Right ventricle myocardium superior (tissue), 1 donor: ENCODE results near the gene PXDC1. TPM values are rescaled to one million over a fixed set of nuclear protein-coding genes. Genes with fewer than 3 reads are reported as not detected.

Experiments
- ATAC-seq: fragments of 200-7000 bp; cut with Tn5 transposase; one replicate; pipeline ENCODE4 v1.9.1; 2020; ENCODE audit warnings: mild to moderate bottlenecking; ENCODE audit not compliant: poor library complexity
- DNase-seq: peaks from one replicate; pipeline ENCODE4 v3.0.0-alpha.2; 2020
- intact Hi-C: fragments of 100-400 bp; cut with DNase I; formaldehyde crosslinking; loops from one replicate; pipeline ENCODE4 v1.11.2; 2022
- total RNA-seq: library from RNA; stranded (reverse); fragmentation: NEBNext Ultra II Directional; extraction: Animal tissue kit (Norgen Biotek cat#: 25700); gene quantifications from one replicate; pipeline ENCODE4 v1.2.1, GENCODE V29; 2021
- donor health status: DM: no; HTN: yes; CAD: no; lungs with severe emphysema.

PXDC1 gene
- total RNA-seq, 1 donor from 2014 or later, result 24.3 TPM

DNA sequence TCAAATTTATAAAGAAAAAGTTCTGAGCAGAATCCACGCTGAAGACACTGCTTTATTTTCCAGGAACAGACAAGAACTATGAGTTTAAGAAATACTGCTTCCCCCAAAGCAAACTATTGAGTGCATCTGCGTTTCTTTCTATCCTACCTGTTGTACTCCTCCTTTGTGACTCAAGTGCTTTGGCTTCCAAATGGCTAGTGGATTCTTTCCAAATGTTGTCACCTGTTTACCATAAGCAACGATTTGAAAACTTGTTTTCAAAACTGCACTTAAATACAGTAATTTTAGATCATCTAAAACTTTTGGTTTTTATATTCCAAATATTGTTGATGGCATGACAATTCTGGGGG, 9.5 kb downstream of the PXDC1 start:
- no peak for ATAC-seq
- intact Hi-C loops, result loop anchor here (2.0 to 5.0 kb wide), 2 partner anchors 191 to 250 kb away; no protein-coding TSS in a partner anchor
- DNase-seq, result no peak

- DNase-seq (no peak), ATAC-seq (no peak)
- intact Hi-C loops, result loop anchor here (5.0 kb wide), 1 partner anchor 251 kb away; no protein-coding TSS in a partner anchor
These were observed 10.0 kb downstream of the PXDC1 start for GRCh38 chr6:3741477-3741871.

GRCh38 chr6:3740551-3741476, 10.7 kb downstream of the PXDC1 start:
- DNase-seq (no peak), ATAC-seq (no peak)
- intact Hi-C loops, result loop anchor here (5.0 kb wide), 1 partner anchor 251 kb away; no protein-coding TSS in a partner anchor

DNA sequence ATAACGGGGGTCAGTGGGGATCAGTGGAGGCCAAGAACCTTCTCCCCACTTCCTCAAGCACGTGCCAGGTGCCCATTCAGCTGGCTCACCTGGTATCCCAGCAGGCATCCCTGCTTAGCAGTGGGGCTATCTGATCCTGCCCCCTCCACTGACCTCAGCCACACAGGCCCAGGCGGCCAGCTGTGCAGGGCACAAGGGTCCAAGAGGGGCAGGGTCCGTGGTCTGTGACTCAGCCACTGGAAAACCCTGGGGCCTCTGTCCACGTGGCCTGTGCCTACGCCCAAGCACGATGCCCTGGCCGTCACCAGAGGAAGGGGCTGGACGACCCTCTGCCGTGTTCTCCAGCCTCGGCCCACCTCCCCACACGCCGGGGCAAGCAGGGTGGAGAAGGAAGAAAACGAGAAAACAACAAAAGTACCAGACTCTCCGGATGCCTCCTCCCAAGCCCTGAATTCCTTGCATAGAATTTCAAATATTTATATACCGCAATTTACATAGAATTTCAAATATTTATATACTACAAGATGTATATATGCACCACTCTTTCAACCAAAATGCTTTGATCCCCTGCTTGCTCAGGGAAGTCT, 12.1 kb downstream of the PXDC1 start:
- intact Hi-C loops, result loop anchor here (10.0 kb wide), 1 partner anchor 615 kb away; no protein-coding TSS in a partner anchor
- no peak for DNase-seq

DNA sequence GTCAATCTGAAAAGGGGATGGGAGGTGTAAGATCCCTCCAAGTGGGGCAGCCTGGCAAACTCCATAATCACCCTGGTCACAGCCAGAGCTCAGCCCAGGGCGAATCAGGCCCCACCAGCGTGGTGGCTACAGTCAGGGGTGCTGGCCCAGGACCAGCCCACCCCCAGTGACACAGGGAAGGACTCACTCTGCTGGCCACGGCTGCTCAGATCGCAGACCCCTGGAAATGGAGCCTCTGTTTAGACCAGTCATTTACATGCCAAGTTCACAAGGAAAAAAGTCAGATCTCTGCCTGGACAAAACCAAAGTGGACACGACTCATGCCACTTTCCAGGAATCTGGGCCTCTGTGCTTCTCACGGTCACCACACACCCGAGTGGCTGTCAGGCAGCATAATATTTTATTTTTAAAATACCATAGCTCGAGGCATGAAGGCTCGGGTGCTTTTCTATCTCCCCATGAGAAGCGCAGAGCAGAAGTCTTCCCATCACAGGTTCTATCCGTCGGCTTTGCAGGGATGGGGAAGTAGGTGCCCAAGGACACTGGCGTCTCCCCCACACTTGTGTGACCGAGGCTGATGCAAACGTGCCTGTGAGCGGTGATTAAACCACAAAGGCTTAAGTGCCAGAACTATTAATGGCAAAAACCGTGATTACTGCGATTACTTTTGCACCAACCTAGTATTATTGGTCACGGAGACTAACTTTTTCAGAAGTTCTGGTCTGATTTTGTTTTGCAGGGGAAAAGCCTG, 13.0 kb downstream of the PXDC1 start:
- intact Hi-C loops, result loop anchor here (10.0 kb wide), 1 partner anchor 614 kb away; no protein-coding TSS in a partner anchor

More for the DNA sequence above, 12.1 kb downstream of the PXDC1 start:
- no peak for ATAC-seq

DNA sequence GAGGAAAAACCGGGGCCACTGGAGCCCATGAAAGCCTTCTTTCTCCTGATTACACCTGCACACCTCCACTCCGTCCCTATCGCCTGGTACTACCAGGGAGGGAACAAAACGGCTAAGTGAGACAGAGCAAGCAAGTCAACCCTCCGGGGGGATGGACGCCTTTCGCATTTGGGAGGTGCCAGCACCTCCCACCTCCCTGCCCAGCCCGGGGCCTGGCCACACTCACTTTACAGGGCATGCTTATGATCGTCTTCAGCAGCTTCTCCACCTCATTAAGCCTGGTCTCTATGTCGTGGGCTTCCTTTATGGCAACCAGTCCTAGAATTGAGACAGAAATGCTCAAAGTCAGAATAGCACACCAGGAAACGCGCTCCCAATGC, 13.7 kb downstream of the PXDC1 start:
- intact Hi-C loops, result loop anchor here (10.0 kb wide), 1 partner anchor 613 kb away; no protein-coding TSS in a partner anchor
- no peak for DNase-seq
- ATAC-seq, result no peak

More for the DNA sequence above, 13.0 kb downstream of the PXDC1 start:
- no peak for ATAC-seq
- DNase-seq, result no peak

DNA sequence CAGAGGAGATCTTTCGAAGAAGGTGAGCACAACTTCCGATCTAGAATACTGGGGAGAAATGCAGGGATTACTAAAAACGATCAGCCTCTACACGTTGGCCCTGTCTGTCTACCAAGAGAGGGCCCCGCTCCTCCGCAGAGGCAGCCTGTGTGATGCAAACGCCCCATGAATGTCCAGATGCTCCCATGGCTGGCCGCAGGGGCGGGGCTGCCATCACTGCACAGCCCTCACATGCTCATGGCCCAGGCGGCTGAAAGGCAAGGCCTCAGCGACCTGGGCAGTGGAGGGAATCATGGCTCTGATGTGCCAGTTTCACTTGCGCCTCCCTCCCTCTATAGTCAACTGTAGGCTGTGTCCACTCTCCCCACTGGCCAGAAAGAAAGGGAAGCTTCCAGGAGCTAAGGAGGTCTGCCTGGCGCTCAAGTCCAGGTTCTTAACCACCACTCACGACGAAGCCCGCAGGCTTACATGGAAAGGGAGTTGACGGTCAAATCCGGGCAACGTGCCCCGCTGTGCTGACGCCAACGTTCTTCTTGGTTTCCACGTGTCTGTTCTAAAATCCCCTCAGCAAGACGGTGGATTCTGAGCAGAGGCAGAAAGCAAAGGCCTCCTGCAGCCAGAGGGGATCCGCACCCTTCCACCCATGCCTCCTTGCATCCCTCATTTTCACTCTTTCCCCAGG, 14.2 kb downstream of the PXDC1 start:
- DNase-seq (peak; percentile 72), ATAC-seq (no peak)
- intact Hi-C loops, result loop anchor here (10.0 kb wide), 1 partner anchor 612 kb away; no protein-coding TSS in a partner anchor

DNA sequence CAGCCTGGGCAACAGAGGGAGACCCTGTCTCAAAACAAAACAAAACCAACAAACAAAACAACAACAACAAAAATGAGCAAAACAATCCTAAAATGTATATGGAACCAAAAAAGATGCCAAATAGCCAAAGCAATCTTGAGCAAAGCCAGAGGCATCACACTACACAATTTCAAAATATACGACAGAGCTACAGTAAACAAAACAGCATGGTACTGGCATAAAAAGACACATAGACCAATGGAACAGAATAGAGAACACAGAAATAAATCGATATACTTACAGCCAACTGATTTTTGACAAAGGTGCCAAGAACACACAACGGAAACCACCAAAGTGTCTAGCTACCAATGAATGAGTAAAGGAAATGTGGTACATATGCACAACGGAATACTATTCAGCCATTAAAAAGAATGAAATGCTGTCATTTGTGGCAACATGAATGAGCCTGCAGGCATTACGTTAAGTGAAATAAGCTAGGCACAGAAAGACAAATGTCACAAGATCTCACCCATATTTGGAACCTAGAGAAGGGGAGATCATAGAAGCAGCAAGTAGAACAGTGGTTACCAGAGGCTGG, 16.4 kb downstream of the PXDC1 start:
- intact Hi-C loops, result loop anchor here (10.0 kb wide), 1 partner anchor 610 kb away; no protein-coding TSS in a partner anchor
- DNase-seq (no peak), ATAC-seq (no peak)

GRCh38 chr6:3734023-3734422, 17.5 kb downstream of the PXDC1 start:
- ATAC-seq (no peak), DNase-seq (no peak)
- intact Hi-C loops, result loop anchor here (10.0 kb wide), 1 partner anchor 609 kb away; no protein-coding TSS in a partner anchor

GRCh38 chr6:3733321-3733925, 18.1 kb downstream of the PXDC1 start:
- intact Hi-C loops, result loop anchor here (2.0 to 10.0 kb wide), 2 partner anchors 455 to 609 kb away; no protein-coding TSS in a partner anchor
- ATAC-seq, result no peak
- DNase-seq, result no peak

- DNase-seq (peak; percentile 78), ATAC-seq (peak; percentile 83)
- intact Hi-C loops, result loop anchor here (2.0 to 10.0 kb wide), 2 partner anchors 454 to 608 kb away; no protein-coding TSS in a partner anchor
These were observed 19.0 kb downstream of the PXDC1 start for GRCh38 chr6:3732345-3733141.

DNA sequence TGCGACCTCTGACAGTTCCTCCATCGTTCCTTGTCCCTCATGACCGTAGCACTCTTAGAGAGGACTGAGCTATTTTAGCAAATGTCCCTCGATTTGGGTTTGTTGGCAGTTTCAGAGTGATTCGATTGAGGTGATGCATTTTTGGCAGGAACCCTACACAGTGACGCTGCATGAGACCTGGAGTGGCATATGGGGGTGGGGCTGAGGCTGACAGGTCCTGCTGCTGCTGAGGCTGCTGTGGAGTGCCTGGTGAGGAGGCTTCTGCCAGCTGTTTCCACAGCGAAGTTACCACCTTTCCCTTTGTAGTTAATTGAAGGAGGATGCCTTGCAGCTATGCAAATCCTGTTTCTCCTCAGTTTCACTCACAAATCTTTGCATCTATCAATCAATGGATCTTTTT, 19.8 kb downstream of the PXDC1 start:
- ATAC-seq, result no peak
- intact Hi-C loops, result loop anchor here (2.0 to 10.0 kb wide), 2 partner anchors 453 to 607 kb away; no protein-coding TSS in a partner anchor
- no peak for DNase-seq

GRCh38 chr6:3729603-3730344, 21.7 kb downstream of the PXDC1 start:
- intact Hi-C loops, result loop anchor here (10.0 kb wide), 1 partner anchor 605 kb away; no protein-coding TSS in a partner anchor
- no peak for ATAC-seq
- DNase-seq, result no peak

- DNase-seq, result no peak
- no peak for ATAC-seq
- intact Hi-C loops, result no loop called here
These were observed 23.9 kb downstream of the PXDC1 start for GRCh38 chr6:3727593-3728108.

GRCh38 chr6:3727036-3727435, 24.5 kb downstream of the PXDC1 start:
- intact Hi-C loops, result no loop called here
- DNase-seq (no peak), ATAC-seq (no peak)

- no peak for ATAC-seq
- intact Hi-C loops, result no loop called here
- DNase-seq, result no peak
These were observed 25.1 kb downstream of the PXDC1 start for GRCh38 chr6:3726421-3726820.
